Activated T-cell treated with anti-CD3 and anti-CD28 coated beads for 48 hours (primary cell): Measurements from ENCODE around the gene UBXN2A.
"Not testable (repeated sequence)": the region's sequence is repeated elsewhere in the genome, so short reads cannot be mapped to it uniquely, and the experiment has no call there.

Experiments used
- DNase-seq: peaks from one replicate; pipeline ENCODE4 v3.0.0-alpha.2; 2020; ENCODE audit warnings: low read depth

Gene UBXN2A

DNA sequence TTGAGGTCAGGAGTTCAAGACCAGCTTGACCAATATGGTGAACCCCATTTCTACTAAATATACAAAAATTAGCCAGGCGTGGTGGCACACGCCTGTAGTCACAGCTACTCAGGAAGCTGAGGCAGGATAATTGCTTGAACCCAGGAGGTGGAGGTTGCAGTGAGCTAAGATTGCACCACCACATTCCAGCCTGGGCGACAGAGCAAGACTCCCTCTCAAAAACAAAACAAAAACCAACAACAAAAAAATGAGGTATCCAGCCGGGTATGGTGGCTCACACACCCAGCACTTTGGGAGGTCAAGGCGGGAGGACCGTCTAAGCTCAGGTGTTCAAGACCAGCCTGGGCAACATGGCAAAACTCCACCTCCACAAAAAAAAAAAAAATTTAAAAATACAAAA, 74.6 kb downstream of the UBXN2A start:
- not testable (repeated sequence) for DNase-seq

DNA sequence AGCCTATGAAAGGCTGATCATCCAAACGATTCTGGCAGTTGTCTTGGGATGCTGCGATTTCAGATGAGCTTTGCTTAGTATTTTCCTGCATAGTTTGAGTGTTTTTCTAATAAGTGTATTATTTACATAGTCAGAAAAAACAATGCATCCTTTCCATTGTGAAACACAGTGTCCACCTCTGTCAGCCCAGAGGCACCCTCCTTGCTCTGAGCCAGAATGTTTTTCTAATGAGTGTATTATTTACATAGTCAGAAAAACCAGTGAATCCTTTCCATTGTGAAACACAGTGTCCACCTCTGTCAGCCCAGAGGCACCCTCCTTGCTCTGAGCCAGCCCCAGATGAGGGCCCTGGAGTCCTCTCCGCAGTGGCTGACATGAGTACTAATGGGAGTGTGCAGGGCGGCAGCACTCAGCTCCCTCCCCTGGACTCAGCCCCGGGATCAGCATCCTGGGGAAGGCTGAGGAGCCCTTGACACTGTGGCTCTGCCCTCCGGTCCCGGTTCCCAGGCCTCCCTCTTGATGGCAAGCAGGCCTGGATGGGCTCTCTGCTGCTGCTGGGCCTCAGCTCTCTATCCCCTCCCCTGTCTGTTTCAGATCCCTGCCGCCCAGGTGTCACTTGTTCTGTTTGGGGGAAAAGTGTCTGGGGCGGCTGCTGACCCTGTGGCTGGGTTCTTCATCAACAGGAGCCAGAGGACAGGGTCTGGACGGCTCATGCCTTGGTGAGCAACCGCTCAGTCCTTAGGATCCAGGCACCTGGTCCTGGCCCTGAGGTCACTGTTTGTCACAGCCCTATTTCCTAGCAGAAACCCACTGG, 75.5 kb downstream of the UBXN2A start:
- DNase-seq = no peak

DNA sequence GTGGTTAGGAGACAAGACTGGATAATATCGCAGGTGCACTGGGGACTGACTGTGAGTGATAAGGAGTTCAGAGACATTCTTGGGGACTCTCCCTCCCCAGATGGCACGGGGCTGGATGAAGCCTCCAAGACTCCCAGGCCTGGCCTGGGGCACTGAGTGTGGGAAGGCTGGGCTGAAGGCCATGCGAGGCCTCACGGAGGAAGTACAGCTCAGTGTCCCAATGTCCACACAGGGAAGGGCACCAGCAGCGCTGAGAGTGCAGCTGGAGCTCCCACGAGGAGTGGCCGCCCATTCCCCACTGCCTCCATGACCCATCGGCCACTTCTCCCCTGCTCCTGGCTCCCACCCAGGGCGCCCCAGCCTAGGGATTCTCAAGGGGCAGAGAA, 76.1 kb downstream of the UBXN2A start:
- no peak for DNase-seq

DNA sequence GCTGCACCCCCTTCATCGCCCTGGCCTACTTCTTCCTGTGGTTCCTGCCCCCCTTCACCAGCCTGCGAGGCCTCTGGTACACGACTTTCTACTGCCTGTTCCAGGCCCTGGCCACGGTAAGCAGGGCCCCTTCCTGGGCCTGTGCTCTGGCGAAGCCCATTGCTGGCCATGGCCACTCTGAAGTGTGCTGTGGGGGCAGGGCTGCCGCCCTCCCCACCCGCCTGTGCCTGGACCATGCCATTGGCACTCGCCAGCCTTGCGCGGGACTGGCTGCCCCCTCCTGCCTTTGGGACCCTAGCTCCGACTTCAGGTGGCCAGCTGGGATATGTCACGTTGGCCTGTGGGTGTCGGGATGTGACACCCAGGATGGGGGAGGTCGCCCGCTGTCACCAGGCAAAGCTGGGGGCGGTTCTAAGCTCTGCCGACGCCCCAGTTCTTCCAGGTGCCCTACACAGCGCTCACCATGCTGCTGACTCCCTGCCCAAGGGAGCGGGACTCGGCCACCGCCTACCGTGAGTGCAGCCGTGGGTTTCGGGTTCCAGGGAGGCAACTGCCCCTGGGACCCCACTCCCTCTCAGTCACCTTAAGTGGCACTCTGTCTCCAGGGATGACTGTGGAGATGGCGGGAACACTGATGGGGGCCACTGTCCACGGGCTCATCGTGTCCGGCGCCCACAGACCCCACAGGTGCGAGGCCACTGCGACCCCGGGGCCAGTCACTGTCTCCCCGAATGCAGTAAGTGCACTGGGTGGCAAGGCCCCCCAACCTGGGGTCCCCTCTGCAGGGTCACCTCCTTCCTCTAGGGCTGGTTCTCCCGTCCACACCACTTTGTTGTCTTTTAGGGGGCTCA, 76.8 kb downstream of the UBXN2A start:
- no peak for DNase-seq

DNA sequence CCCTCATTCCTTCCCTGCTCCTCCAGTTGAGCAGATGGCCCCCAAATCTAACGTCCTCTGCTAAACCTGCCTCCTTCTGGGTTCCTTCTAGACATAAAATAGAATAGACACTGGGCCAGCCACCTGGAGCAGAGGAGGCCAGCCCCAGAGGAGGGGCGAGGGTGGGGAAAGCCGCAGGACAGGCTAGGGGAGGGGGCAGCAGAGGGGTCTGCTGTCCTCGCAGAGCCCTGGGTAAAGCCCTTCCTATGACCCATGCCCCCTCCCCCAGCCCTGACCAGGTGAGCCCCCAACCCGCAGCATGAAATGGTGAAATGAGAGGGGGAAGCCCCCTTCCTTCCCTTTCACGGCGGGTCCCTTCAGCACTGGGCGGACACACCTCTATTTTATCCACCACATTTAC, 77.4 kb downstream of the UBXN2A start:
- DNase-seq = no peak

DNA sequence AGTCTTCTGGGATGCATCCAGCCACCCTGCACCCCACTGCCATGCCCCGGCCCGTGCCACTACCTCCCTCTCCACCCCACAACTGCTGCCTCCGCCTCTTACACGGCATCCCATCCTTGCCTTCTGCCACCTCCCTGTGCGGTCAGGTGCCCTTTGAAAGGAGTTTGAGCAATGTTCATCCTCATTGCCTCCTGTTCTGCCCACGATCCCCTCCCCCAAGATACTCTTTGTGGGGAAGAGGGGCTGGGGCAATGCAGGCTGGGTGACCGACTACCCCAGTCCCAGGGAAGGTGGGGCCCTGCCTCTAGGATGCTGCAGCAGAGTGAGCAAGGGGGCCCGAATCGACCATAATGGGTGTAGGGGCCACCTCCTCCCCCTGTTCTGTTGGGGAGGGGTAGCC, 78.0 kb downstream of the UBXN2A start:
- DNase-seq = no peak

DNA sequence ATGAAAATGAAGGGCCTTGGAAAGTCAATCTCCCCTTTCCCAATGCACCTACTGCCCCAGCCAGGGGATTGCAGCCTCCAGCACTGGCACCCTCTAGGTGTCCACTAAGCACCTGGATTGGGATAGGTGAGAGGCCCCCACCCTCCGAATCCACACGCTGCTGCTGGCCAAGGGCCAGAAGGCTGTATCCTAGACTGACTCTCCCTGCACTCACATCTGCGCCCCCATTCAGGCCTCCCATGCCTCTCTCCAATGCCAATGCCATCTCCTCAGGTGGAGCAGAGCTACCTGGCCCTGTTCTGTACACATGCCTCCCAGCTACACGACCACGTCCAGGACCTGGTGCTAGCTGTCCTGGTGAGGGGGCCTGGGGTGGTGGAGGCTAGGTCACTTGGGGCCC, 79.5 kb downstream of the UBXN2A start:
- DNase-seq = no peak

DNA sequence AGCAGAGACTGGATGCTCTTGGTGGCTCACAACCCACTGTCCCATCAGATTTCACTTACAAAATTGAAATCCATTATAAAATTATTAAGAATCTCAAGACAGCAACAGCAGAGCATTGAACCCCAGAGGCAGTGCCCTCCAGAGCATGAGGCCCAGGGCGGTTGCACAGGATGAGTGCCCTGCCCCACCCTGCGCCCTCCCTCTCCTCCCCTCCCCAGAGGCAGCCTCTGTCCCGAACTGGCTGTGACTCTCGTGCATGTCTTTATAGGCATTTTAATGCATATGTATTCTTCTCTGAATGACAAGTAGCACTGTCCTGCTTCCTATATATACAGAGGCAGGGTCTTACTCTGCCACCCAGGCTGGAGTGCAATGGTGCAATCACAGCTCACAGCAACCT, 80.0 kb downstream of the UBXN2A start:
- no peak for DNase-seq

DNA sequence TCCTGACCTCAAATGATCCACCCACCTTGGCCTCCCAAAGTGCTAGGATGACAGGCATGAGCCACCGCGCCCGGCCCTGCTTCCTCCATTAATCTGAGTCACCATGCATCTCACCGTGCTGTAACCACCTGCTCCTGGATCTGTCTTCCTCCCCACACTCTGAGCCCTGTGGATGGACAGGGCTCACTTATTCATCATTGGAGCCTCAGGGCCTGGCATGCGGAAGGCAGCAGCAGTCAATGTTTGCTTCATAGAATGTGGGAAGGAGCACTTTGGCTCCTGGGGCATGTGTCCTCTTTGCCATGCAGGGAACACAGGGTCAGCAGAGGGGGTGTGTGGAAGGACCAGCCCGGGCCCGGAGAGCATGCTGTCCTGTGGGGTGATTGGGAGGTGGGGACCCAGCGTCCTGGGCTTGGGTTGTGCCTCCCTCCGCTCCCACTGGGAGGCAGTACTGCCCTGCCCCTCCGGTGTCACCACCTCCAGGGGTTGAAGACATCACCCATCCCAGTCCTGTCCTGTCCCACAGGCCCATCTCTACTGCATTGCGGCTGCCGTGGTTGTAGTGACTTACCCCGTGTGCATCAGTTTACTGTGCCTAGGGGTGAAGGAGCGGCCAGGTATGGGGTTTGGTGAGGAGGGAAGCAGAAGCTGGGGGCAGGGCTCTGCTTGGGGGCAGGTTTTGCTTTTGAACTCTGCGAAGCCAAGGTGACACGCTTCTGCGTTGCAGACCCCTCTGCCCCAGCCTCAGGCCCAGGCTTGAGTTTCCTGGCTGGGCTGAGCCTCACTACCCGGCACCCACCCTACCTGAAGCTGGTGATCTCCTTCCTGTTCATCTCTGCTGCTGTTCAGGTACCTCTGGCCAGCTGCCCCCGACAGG, 81.1 kb downstream of the UBXN2A start:
- DNase-seq = peak; percentile 15

DNA sequence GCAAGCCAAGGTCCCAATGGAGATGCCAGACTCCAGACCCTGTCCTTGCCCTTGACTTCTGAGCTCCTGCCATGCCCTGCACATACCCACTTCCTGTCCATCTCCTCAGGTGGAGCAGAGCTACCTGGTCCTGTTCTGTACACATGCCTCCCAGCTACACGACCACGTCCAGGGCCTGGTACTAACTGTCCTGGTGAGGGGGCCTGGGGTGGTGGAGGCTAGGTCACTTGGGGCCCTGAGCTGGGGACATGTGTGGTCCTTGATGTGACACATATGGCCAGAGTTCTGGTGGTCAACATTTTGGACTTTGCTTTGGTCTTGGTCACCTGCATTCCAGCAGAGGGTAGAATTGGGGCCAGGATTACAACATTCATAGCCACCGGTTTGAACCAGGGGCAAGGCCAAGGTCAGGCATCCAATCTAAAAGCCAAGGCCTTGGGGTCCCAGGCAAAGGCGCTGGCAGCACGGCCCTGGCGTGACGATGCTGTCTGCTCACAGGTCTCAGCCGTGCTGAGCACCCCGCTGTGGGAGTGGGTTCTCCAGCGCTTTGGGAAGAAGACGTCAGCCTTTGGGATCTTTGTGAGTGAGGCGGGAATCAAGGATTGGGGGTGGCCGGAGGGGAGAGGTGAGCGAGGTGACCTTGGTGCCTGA, 82.2 kb downstream of the UBXN2A start:
- no peak for DNase-seq

DNA sequence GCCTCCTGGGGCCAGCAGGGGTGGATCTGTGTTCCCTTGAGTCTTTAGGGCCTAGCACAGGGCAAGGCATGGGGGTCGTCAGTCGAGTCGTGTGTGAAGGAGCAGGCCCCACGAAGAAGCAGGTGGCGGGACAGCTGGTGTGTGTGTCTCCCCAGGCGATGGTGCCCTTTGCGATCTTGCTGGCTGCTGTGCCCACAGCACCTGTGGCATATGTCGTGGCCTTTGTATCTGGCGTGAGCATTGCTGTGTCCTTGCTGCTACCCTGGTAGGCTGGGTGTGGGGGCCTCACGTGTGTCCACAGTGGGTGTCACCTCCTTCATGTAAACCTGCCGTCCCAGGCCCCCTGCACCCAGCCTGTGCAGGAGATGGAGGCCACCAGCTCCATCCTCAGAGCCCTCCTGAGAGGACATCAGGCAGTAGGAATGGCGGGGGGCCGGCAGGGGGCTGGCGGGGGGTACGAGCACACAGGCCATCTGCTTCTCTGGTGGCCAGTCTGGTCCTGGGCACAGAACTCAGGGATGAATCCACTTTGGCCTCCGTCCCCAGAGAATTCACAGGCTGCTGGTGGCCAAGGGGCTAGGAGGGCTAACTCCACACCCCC, 82.8 kb downstream of the UBXN2A start:
- DNase-seq = no peak

DNA sequence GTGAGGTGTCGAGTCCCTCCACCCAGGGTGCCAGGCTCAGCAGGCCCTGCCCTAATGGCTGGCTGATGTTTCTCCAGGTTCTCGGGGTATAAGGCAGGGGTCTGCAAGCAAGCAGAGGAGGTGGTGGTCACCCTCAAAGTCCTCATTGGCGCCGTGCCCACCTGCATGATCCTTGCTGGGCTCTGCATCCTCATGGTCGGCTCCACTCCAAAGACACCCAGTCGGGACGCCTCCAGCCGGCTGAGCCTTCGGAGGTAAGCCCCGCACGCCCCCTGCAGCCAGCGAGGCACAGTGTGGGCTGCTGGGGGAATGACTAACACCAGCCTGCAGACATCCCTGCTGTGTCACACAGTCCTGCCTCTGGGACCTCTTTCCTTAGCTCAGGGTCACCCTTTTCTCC, 83.8 kb downstream of the UBXN2A start:
- DNase-seq = no peak

DNA sequence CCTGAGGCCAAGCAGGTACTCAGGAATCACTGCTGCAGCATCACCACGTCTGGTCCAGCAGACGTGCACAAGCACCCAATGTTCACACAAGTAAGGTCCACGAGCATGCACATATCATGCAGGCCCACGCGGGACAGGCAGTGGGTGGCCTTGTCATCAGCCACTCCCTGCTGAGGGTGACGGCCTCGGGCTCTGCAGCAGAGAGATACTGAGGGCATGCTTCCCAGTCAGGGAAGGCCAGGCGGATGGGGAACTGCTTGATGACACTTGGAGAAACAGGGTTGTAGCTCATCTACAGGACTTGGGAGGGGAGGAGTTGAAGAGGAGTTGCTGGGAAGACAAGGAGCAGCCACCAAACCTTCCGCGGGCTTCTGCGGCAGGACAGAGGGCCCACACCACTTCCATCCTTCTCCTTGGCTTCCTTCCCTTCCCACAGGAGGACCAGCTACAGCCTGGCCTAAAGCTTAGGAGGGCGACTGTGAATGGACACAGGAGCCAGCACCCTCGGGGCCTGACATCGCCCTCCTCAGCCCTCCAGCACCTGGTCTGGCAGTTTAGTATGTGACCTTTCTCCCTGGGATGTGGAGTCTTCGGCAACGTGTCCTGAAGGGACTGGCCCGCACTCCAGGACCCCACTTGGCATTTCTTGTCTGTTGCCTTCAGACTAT, 84.9 kb downstream of the UBXN2A start:
- no peak for DNase-seq

DNA sequence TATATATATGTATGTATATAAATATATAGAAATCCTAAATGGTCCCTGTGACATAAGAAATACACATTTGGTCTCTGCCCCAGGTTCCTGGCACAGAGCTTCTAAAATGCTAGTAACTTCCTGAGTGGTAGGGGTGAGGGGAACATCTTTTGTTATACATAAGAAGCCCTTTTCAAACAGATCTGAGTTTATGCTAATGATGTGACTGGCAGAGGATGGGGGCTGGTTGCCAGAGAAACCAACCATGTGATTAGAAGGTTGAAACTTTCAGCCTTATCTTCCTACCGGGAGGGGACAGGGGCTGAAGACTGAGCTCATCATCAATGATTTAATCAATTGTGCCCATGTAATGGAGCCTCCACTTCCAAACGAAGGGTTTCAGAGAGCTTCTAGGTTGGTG, 86.0 kb downstream of the UBXN2A start:
- no peak for DNase-seq

DNA sequence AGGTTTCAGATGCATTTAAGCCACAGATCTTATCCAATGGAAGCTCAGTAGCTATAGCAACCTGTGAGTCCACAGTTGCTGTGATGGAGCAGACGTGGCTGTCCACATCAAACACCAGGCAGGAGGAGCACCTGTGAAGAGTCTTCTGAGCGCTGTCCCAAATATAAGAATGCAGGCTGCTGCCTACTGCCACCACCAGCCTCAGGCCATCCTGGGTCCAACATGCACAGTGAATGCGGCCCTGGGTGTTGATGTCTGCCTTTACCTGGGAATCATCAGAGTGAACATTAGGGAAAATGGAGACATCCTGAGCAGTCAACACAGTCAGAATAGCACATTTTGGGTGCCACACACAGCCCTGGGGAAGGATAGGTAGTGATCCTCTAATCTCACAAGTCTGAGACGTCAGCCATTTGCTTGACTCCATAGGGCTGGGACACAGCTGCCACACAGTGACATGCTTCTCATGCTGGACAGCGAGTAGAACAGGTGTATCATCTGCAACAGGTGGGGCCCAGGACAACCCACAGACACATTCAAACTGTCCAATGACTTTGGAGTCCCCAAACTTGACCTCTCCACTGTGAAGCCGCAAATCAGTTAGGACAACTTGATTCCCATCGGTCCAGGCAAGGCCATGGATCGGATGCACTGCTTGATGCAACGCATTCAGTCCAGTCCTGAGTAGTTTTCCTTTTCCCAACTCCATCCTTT, 98.7 kb downstream of the UBXN2A start:
- no peak for DNase-seq

DNA sequence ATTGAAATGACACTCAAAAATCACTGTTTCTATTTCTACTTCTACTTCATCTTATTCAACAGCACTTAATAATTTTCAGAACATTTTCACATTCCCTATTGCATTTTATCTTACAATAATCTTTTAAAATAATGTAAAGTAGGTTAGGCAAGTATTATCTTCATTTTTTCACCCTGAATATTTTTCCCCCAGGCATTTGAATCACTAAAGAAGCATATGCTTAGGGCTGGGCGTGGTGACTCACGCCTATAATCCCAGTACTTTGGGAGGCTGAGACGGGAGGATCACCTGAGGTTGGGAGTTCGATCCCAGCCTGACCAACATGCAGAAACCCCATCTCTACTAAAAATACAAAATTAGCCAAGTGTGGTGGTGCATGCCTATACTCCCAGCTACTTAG, 100.2 kb downstream of the UBXN2A start:
- DNase-seq = no peak

DNA sequence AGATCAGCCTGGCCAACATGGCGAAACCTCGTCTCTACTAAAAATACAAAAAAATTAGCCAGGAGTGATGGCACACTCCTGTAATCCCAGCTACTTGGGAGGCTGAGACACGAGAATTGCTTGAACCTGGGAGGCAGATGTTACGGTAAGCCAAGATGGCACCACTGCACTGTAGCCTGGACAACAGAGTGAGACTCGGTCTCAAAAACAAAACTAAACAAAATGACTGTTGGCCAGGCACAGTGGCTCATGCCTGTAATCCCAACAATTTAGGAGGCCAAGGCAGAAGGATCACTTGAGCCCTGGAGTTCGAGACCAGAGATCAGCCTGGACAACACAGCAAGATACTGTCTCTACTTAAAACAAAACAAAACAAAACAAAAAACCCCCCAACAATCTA, 102.9 kb downstream of the UBXN2A start:
- not testable (repeated sequence) for DNase-seq

DNA sequence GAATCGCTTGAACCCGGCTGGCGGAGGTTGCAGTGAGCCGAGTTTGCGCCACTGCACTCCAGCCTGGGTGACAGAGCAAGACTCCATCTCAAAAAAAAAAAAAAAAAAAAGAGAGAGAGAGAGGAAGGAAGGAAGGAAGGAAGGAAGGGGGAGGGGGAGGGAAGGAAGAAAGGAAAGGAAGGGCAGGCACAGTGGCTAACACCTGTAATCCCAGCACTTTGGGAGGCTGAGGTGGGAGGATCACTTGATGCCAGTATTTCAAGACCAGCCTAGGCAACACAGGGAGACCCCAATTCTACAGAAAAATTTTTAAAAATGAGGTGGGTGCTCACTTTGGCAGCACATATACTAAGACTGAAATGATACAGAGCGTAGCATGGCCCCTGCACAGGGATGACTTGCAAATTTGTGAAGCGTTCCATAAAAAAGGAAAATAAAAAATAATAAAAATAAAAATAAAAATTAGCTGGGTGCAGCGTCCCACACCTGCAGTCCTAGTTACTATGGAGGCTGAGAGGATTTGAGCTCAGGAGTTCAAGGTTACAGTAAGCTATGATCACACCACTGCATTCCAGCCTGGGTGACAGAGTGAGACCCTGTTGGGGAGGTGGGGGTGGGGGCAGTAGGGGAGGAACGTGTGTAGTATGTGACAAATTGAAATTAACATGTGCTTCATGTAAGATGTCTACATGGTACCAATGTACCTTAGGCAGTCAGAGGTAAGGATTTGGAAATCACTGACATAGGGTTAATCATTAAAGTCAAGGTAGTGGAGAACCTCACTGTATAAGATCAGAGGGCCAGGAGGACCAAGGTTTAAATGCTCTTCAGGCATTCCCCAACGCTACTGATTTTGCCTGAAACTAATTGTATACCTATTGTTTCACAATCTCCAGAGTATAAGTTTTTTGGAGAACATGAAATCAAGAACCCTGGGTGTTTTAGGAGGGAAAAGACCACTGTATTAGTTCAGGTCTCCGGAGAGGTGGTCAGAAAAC, 105.5 kb downstream of the UBXN2A start:
- DNase-seq = no peak

DNA sequence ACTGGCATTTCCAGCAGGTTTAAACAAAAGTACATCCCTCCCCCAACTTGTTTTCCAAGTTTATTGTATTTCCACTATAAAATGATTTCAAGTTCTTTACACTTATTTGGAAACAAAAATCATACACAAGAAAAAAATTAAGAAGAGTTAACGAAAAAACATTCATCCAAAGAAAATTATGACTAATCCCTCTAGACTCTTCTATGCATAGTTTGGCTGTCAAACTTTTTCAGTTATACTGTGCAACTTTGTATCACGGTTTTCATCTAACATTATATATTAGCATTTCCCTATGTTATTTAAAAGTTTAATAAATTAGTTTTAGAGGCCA, 106.3 kb downstream of the UBXN2A start:
- DNase-seq = no peak
